GM12873 (cell line): Measurements from ENCODE around the gene OR4P4.

Experiments used
- TF ChIP-seq, protein P1 (sequence below): IDR thresholded peaks from 2 replicates; pipeline ENCODE4 v1.5.1; 2012; ENCODE audit warnings: low read depth, mild to moderate bottlenecking, moderate library complexity, low read length, control low read depth; ENCODE audit not compliant: insufficient read depth; ENCODE audit errors: missing control alignments

Gene OR4P4

DNA sequence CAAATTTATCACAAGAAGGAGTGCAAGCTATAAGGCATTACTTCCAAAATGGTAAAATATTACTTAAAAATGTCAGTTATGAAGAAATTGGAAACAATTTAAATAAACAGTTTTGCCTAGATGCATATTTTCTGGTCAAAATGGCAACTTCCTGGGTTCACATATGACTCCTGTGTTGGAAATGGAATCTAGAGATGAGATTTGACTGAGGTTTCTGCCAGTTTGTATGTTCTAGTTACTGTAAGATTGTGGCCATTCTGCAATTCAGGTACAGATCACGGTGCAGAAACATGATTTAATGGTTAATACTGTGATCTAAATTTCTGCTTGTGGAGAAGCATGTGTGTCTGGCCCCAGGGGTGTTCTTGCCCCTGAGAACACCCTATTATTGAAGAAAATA is 23.7 kb downstream of the OR4P4 start:
- TF ChIP-seq, protein P1, sequence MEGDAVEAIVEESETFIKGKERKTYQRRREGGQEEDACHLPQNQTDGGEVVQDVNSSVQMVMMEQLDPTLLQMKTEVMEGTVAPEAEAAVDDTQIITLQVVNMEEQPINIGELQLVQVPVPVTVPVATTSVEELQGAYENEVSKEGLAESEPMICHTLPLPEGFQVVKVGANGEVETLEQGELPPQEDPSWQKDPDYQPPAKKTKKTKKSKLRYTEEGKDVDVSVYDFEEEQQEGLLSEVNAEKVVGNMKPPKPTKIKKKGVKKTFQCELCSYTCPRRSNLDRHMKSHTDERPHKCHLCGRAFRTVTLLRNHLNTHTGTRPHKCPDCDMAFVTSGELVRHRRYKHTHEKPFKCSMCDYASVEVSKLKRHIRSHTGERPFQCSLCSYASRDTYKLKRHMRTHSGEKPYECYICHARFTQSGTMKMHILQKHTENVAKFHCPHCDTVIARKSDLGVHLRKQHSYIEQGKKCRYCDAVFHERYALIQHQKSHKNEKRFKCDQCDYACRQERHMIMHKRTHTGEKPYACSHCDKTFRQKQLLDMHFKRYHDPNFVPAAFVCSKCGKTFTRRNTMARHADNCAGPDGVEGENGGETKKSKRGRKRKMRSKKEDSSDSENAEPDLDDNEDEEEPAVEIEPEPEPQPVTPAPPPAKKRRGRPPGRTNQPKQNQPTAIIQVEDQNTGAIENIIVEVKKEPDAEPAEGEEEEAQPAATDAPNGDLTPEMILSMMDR, result no peak

- TF ChIP-seq, protein P1, result no peak
Measured at GRCh38 chr11:55661901-55662300, 27.0 kb downstream of the OR4P4 start, which contains the start of gene OR4C6. OR4C6 (plus strand) TSS chr11:55662201; CDS start chr11:55665167, 2,966 bp downstream.

- TF ChIP-seq, protein P1, result no peak
Measured at GRCh38 chr11:55669376-55669775, 34.5 kb downstream of the OR4P4 start.

DNA sequence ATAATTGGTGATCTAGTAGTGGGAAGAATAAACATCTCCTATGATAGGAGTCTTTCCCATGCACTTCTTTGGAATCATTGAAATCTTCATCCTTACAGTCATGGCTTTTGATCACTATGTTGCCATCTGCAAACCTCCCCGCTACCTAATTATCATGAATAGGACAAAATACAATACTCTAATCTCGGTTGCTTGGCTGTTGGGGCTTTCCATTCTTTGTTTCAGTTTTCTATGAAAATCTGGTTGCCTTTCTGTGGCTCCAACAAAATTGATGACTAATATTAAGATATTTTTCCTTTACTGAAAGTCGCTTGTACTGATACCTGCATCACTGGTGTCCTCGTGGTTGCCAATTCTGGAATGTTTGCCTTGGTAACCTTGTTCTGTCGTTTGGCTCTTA is 38.9 kb downstream of the OR4P4 start:
- TF ChIP-seq, protein P1, result no peak
